Astrocyte (in vitro differentiated cells and primary cell): ENCODE results near the gene ARSG.

ENCODE experiments used
- EZH2 ChIP-seq: IDR thresholded peaks from 2 replicates; pipeline ENCODE4 v1.6.1; 2012; ENCODE audit warnings: mild to moderate bottlenecking, low read length, inconsistent platforms; ENCODE audit not compliant: insufficient read depth
- TF ChIP-seq, protein P1 (sequence below): IDR thresholded peaks from 2 replicates; pipeline ENCODE4 v1.5.1; 2011; ENCODE audit warnings: low read depth, mild to moderate bottlenecking, inconsistent platforms, low read length, moderate library complexity; ENCODE audit not compliant: insufficient read depth

DNA sequence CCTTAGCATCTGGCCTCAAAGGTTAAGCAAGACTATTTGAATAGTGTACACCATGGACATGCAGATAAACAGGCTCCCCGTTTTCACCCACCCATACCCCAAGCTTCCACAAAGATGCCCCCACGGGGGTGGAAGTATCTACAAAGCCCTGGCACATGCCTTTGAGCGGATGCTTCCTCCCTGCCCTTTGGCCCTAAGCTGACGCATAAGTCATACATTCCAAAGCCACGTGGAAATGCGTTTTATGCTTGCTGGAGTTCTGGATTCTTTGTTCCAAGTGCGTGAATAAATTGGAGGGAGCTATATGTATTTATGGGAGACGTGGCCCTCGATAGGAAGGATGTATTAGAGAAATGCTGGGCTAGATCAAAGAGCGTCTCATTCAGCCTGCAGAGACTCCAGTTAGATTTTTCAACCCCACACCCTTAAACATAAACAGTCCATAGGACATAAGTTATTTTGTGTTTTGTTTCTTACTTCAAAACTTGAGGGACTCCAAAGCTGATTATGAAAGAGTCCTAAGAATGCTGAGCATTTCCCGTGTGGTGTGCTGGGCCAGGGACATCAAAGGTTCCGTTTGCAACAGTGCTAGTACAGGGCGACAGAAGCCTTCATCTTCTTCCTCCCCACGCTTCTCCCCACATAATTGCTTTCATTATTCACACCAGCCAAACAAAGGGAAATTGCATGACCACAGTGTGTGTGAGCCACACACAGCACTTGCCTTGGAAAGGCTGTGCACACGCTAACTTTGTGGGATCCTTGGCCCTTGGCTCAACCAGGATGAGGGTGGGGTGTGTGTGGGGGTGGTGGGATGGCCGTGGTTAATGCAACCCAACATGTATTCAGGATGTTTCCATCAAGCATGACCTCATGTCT is 92.4 kb downstream of the ARSG start:
- TF ChIP-seq, protein P1, sequence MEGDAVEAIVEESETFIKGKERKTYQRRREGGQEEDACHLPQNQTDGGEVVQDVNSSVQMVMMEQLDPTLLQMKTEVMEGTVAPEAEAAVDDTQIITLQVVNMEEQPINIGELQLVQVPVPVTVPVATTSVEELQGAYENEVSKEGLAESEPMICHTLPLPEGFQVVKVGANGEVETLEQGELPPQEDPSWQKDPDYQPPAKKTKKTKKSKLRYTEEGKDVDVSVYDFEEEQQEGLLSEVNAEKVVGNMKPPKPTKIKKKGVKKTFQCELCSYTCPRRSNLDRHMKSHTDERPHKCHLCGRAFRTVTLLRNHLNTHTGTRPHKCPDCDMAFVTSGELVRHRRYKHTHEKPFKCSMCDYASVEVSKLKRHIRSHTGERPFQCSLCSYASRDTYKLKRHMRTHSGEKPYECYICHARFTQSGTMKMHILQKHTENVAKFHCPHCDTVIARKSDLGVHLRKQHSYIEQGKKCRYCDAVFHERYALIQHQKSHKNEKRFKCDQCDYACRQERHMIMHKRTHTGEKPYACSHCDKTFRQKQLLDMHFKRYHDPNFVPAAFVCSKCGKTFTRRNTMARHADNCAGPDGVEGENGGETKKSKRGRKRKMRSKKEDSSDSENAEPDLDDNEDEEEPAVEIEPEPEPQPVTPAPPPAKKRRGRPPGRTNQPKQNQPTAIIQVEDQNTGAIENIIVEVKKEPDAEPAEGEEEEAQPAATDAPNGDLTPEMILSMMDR: no peak
- no peak for TF ChIP-seq EZH2
